Activated T-helper 1 cell treated with anti-CD3 and anti-CD28 coated beads, Interleukin-12 subunit alpha, Interleukin-12 subunit beta, Interleukin-2, Interleukin-4 antibody, amounts not matched to agents 30 ng/mL and 10 ng/mL and 1 ng/mL, durations not matched to agents 14 hours and 24 hours and 36 hours (primary cell): Measurements from ENCODE around the gene NLGN1. TPM values are rescaled to one million over a fixed set of nuclear protein-coding genes. Genes with fewer than 3 reads are reported as not detected.
"Not testable (repeated sequence)": the region's sequence is repeated elsewhere in the genome, so short reads cannot be mapped to it uniquely, and the experiment has no call there.

Experiments used
- DNase-seq: peaks from one replicate; pipeline ENCODE4 v3.0.0; 2021; ENCODE audit warnings: low spot score
- H3K27ac Mint-ChIP-seq: one replicate; pipeline ENCODE4 v1.8.0; 2021; ENCODE audit warnings: mild to moderate bottlenecking, mixed read lengths
- H3K27me3 Mint-ChIP-seq: one replicate; pipeline ENCODE4 v1.8.0; 2022; ENCODE audit warnings: mild to moderate bottlenecking, moderate library complexity, mixed read lengths; ENCODE audit not compliant: insufficient read depth
- H3K36me3 Mint-ChIP-seq: one replicate; pipeline ENCODE4 v1.8.0; 2021; ENCODE audit warnings: low read depth, mixed read lengths
- H3K4me1 Mint-ChIP-seq: one replicate; pipeline ENCODE4 v1.8.0; 2021; ENCODE audit warnings: low read depth, mixed read lengths
- H3K4me3 Mint-ChIP-seq: one replicate; pipeline ENCODE4 v1.8.0; 2021; ENCODE audit warnings: mild to moderate bottlenecking, moderate library complexity, mixed read lengths
- H3K9me3 Mint-ChIP-seq: one replicate; pipeline ENCODE4 v1.8.0; 2021; ENCODE audit warnings: mixed read lengths
- intact Hi-C: fragments of 100-400 bp; cut with micrococcal nuclease; formaldehyde crosslinking; loops from one replicate; pipeline ENCODE4 v1.15.1; 2024
- total RNA-seq: library from RNA; stranded (reverse); gene quantifications from 2 replicates; pipeline ENCODE4 v1.2.3, GENCODE V29; 2022

The NLGN1 gene
- total RNA-seq, 1 donor from 2014 or later = not detected

DNA sequence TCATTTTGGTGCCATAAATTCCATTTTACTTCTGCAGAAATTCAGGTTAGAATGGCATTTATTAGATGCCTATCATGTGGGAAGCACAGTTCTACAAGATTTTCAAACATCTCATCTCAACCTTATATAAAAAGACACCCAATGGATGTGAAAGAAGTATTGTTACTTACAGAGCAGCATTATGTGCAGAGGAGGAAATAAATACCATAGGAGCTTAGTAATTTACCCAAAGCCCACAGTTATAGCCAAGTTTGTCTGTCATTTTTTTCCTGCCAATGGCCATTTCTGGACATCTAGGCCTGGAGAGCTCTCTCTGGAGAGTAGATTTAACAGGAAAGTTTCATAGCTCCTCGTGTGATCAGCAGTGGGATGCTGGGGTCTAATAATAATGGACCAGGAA, 802.2 kb downstream of the NLGN1 start:
- no peak overlapping the region for H3K4me3 Mint-ChIP-seq
- H3K36me3 Mint-ChIP-seq = no peaks in the 10 kb centered on the region
- no peak overlapping the region for H3K27ac Mint-ChIP-seq
- H3K4me1 Mint-ChIP-seq = no peaks in the 10 kb centered on the region
- H3K9me3 Mint-ChIP-seq = no peaks in the 10 kb centered on the region
- intact Hi-C loops = no loop called here
- no peak for DNase-seq
- H3K27me3 Mint-ChIP-seq = no peaks in the 10 kb centered on the region

DNA sequence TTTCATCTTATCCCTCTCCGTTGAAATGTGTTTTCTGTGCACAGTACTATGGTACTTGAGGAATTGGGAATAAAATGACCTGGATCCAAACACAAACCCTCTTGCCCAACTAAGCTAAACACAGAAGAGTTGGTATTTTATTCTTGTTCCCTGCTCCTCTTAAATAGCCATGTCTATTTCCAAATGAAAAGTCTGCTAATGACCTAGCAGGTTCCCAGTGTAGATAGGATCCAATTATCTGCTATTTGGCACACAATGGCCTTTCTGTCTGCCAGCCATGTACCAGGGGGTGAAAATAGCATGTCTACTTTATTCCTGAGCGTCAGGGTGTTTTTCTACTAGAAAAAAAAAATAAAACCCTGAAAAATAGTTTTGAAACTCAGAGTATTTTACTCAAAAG, 804.6 kb downstream of the NLGN1 start:
- no peaks in the 10 kb centered on the region for H3K36me3 Mint-ChIP-seq

DNA sequence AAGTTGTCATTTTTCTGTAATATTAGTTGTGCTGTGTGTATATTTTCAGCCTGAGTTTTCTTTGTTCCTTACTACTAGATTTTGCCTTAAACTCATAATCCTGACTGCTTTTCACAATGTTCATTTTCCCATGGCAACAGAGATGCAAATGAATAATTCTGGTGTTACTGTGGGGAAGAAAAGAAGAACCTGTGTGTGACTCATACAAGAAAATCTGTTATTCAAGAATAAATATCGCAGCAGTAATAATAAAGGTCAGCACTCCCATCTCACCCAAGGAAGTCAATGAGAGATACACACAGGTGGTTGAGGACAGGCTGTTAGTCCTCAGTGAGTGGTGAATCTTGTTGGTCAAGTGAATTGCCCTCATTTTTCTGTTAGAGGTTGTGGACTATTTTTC, 805.0 kb downstream of the NLGN1 start:
- no peaks in the 10 kb centered on the region for H3K4me1 Mint-ChIP-seq

More for the DNA sequence above, 804.6 kb downstream of the NLGN1 start:
- Mint-ChIP-seq H3K4me1 (no peaks in the 10 kb centered on the region), H3K4me3 (no peak overlapping the region), H3K27ac (no peak overlapping the region), H3K9me3 (no peaks in the 10 kb centered on the region), H3K27me3 (no peaks in the 10 kb centered on the region)
- no peak for DNase-seq
- intact Hi-C loops = no loop called here

DNA sequence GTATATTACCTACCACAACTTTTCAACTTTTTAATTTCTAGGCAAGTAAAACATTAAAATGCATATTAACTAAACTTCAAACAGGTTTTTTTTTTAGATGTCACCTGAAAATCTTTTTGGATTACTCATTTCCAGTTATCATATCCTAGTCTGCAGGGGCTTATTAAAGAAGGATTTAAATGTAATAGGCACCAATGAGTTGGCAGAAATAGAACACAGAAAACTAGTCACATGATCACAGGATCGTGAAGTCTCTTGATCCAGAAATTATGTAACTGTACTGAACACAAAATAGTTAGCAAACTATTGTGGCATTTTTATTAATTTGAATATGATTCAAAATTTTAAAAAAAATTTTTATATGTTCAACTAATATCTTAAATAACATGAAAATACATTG, 807.2 kb downstream of the NLGN1 start:
- Mint-ChIP-seq H3K36me3 (no peaks in the 10 kb centered on the region), H3K27ac (no peak overlapping the region), H3K9me3 (no peaks in the 10 kb centered on the region), H3K4me1 (no peaks in the 10 kb centered on the region), H3K27me3 (no peaks in the 10 kb centered on the region), H3K4me3 (no peak overlapping the region)
- DNase-seq = no peak
- intact Hi-C loops = no loop called here

More for the DNA sequence above, 805.0 kb downstream of the NLGN1 start:
- Mint-ChIP-seq H3K9me3 (no peaks in the 10 kb centered on the region), H3K27me3 (no peaks in the 10 kb centered on the region), H3K4me3 (no peak overlapping the region), H3K27ac (no peak overlapping the region), H3K36me3 (no peaks in the 10 kb centered on the region)
- intact Hi-C loops = no loop called here
- no peak for DNase-seq

DNA sequence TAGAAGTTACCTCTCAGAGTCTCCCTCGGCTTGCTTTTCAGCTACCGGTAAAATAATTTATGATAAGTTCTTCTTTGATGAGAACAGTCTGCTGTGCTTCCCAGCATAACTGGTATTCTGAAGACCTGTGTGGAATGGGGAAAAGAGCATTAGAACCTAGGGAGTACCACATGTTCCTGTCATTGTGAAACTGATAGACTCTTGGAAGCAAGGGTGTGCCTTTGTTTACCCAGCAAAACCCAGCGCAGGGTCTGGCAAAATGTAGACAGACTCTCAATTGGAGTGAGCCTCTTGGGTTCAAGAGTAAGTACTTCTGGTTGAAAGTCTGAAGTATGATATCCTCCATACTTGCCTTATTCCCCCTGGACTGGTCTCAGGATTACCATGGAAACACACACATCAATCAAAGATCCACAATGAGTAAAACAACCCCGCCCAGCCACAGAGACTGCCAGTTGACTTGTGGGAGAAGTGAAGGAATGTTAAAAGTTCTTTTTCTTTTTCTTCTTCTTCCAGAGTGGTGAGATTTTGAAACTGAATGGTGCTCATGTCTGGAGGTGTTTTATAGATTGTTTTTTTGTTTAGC, 809.2 kb downstream of the NLGN1 start:
- DNase-seq = no peak
- Mint-ChIP-seq H3K27ac (no peak overlapping the region), H3K4me3 (no peak overlapping the region), H3K9me3 (no peaks in the 10 kb centered on the region), H3K27me3 (no peaks in the 10 kb centered on the region), H3K36me3 (no peaks in the 10 kb centered on the region), H3K4me1 (no peaks in the 10 kb centered on the region)
- intact Hi-C loops = no loop called here

DNA sequence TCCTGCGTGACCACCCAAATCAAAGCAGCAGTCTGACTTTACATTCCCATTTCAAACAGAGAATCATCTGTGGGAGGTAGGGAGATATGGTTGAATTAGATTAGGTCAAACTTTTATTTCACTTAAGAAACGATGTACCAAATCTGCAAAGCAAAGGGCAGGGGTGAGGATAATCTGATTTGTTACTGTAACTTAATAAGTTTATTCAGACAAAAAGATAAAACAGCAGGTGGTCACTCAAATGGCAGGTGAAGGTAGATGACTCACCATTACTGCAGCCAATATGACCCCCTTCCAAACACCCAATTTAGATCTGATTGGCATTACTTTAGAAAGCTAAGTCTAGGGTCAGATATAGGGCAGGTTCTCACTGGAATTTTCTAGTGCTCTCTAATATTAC, 810.6 kb downstream of the NLGN1 start:
- H3K27ac Mint-ChIP-seq = no peak overlapping the region
- no peaks in the 10 kb centered on the region for H3K9me3 Mint-ChIP-seq
- H3K36me3 Mint-ChIP-seq = no peaks in the 10 kb centered on the region
- no peak for DNase-seq
- H3K4me1 Mint-ChIP-seq = no peaks in the 10 kb centered on the region
- no peaks in the 10 kb centered on the region for H3K27me3 Mint-ChIP-seq
- intact Hi-C loops = no loop called here
- no peak overlapping the region for H3K4me3 Mint-ChIP-seq

DNA sequence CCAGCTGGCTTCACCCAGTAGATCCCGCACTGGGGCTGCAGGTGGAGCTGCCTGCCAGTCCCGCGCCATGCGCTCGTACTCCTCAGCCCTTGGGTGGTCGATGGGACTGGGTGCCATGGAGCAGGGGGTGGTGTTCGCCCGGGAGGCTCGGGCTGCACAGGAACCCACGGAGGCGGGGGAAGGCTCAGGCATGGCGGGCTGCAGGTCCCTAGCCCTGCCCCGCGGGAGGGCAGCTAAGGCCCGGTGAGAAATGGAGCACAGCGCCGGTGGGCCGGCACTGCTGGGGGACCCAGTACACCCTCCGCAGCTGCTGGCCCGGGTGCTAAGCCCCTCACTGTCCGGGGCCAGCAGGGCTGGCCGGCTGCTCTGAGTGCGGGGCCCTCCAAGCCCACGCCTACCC, 814.4 kb downstream of the NLGN1 start:
- H3K9me3 Mint-ChIP-seq, H3K36me3 Mint-ChIP-seq, H3K27me3 Mint-ChIP-seq, H3K4me3 Mint-ChIP-seq, intact Hi-C loops, DNase-seq, H3K4me1 Mint-ChIP-seq, H3K27ac Mint-ChIP-seq: not testable (repeated sequence)

DNA sequence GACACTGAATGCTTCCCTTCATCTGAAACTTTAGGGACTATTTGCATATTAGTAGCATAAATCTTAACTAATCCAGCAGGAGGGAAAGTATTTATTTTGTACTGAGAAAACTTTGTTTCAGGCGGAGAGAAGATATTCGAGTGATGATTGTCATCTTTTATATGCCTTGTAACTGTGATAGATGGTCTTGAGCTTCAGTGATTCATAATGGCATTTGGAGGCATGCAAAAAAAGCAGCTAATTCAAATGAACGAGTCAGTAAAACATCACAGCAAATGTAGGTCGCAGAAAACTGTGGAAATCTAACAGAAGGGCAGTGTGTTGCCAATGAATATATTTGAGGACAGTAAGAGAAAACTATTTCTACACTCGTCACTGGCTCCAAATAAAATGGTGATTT, 817.9 kb downstream of the NLGN1 start:
- H3K27me3 Mint-ChIP-seq = no peaks in the 10 kb centered on the region
- intact Hi-C loops = no loop called here
- H3K4me3 Mint-ChIP-seq = no peak overlapping the region
- no peaks in the 10 kb centered on the region for H3K36me3 Mint-ChIP-seq
- DNase-seq = no peak
- peaks cover 6% of the 10 kb centered on the region for H3K4me1 Mint-ChIP-seq
- no peaks in the 10 kb centered on the region for H3K9me3 Mint-ChIP-seq
- H3K27ac Mint-ChIP-seq = no peak overlapping the region

DNA sequence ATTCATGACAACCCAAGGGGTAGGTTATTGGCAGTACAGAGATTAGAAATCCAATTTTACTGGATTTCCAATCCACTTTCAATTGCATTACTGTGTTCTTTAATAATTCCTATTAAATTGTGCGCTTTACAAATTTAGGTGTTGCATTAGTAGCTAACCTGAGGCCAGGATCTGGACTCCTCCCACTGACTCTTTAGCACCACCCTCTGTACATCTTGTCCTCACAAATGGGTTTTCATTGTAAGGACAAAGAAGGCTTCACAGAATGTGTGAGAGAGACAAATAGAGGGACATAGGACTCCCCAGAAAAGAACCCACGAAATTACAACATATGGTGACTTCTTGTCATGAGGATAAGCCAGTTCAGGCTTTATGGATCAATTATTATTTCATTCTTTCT, 818.5 kb downstream of the NLGN1 start:
- H3K9me3 Mint-ChIP-seq = no peaks in the 10 kb centered on the region
- intact Hi-C loops = no loop called here
- no peaks in the 10 kb centered on the region for H3K36me3 Mint-ChIP-seq
- no peaks in the 10 kb centered on the region for H3K27me3 Mint-ChIP-seq
- DNase-seq = no peak
- peaks cover 6% of the 10 kb centered on the region for H3K4me1 Mint-ChIP-seq
- no peak overlapping the region for H3K27ac Mint-ChIP-seq
- H3K4me3 Mint-ChIP-seq = no peak overlapping the region

DNA sequence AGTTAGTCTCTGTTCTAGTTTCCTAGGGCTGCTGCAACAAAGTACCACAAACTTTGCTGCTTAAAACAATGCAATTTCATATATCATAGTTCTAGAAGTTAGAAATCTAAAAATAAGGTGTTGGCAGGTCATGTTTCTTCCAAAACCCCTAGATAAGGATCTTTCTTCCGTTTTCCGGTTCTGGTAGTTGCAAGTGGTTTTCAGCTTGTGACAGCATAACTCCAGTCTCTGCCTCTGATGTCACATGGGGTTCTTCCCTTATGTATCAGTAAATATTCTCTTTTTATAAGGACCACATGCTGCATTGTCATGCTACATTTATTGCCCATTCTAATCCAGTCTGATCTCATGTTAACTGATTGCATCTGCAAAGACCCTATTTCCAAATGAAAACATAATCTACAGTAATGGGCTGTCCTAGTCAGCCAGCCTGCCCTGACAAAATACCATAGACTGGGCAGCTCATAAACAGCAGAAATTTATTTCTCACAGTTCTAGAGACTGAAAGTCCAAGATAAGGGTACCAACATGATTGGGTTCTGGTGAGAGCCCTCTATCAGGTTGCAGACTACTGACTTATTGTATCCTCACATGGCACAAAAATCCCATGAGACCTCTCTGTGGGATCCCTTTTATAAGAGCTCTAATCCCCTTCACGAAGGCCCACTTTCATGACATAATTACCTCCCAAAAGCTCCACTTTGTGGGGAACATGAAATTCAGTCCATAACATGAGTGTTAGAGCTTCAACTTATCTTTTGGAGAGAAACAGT, 819.6 kb downstream of the NLGN1 start:
- Mint-ChIP-seq H3K9me3 (no peaks in the 10 kb centered on the region), H3K4me1 (peaks cover 6% of the 10 kb centered on the region), H3K27me3 (no peaks in the 10 kb centered on the region), H3K27ac (no peak overlapping the region), H3K36me3 (no peaks in the 10 kb centered on the region), H3K4me3 (no peak overlapping the region)
- no peak for DNase-seq
- intact Hi-C loops = no loop called here

DNA sequence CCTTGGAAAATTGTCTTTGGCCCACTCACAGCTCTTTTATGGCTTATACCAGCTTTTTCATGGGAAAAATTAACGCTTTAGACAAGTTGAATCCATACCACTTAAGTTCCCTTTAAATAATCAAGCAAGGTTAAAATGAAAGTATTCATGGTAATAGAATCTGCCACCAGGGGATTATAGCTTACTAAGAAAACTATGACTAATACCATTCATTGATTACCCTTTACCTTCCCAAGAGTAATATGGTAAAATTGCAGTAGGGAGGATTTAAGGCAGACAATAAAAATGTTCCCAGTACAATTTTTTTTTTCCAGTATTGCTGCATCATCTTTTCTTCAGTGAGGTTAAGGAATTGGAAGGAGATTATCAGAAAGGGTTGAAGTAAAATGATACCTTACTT, 820.5 kb downstream of the NLGN1 start:
- no peak for DNase-seq
- H3K4me3 Mint-ChIP-seq = no peak overlapping the region
- H3K9me3 Mint-ChIP-seq = no peaks in the 10 kb centered on the region
- H3K27ac Mint-ChIP-seq = no peak overlapping the region
- no peaks in the 10 kb centered on the region for H3K27me3 Mint-ChIP-seq
- intact Hi-C loops = no loop called here
- H3K36me3 Mint-ChIP-seq = no peaks in the 10 kb centered on the region
- peaks cover 6% of the 10 kb centered on the region for H3K4me1 Mint-ChIP-seq

DNA sequence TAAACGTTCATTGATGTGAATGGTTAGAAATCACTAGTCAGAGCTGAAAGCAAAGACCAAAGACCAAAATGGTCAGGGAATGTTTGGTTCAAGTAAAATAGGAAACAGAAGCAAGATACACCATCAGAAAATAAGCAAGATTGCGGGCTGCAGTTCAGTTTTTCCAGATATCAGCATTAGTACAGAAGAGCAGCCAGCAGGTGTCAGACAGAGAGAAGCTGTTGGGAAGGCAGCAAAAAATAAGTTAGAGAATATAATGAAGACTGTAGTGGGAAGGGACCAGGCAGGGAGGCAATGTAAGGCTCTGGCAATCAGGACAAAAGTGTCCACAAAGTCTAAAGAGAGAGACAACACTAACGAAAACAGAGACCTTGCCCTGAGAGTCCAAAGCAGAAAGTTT, 822.2 kb downstream of the NLGN1 start:
- H3K4me1 Mint-ChIP-seq = peaks cover 6% of the 10 kb centered on the region

DNA sequence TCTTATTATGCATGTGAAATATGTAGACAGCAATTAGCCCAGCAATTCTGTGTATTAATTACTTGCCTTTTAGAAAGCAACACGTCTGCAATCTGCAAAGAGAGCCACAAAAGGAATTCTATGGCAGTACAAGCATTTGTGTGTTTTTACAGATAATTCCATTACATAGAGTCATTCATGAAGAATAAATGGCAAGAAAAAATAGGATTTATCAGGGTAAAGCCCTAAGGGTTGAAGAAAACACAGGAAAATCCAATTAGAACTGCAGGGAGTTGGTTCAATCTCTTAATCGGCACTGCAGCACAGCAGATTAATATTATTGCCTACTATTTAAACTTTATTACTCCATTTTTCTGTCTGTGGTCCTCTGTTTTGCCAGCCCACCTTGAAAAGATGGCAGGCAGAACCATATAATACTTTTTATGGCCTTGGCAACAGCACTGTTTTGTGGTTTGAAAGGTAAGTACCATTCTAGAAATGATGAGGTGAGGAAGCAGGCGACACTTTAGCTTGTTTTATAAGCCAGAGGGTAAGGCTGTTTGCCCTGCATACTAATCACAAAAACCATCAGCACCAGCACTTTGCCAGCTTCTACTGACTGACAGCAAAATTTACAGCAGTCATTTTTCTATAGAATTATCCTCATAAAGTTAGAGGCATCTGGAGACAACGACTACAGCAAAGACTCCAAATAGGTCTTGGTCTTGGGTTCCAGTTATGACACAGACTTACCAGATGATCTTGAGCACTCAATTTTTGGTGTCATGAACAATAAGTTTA, 823.4 kb downstream of the NLGN1 start:
- Mint-ChIP-seq H3K4me3 (no peak overlapping the region), H3K27ac (no peak overlapping the region), H3K36me3 (no peaks in the 10 kb centered on the region), H3K27me3 (no peaks in the 10 kb centered on the region), H3K4me1 (peaks cover 6% of the 10 kb centered on the region), H3K9me3 (no peaks in the 10 kb centered on the region)
- intact Hi-C loops = no loop called here
- no peak for DNase-seq

More for the DNA sequence above, 822.2 kb downstream of the NLGN1 start:
- intact Hi-C loops = no loop called here
- H3K9me3 Mint-ChIP-seq = no peaks in the 10 kb centered on the region
- no peak for DNase-seq
- no peak overlapping the region for H3K4me3 Mint-ChIP-seq
- no peak overlapping the region for H3K27ac Mint-ChIP-seq
- H3K36me3 Mint-ChIP-seq = no peaks in the 10 kb centered on the region
- H3K27me3 Mint-ChIP-seq = no peaks in the 10 kb centered on the region
